Measurements from ENCODE around the gene MCIDAS. TPM values are rescaled to one million over a fixed set of nuclear protein-coding genes. Genes with fewer than 3 reads are reported as not detected.

The MCIDAS gene
- total and polyA plus RNA-seq, 2 of the 8 experiments (the other 6 are each of a cell fraction or from before 2014, with no cell fraction given), result 0.15 TPM; not detected in 1

DNA sequence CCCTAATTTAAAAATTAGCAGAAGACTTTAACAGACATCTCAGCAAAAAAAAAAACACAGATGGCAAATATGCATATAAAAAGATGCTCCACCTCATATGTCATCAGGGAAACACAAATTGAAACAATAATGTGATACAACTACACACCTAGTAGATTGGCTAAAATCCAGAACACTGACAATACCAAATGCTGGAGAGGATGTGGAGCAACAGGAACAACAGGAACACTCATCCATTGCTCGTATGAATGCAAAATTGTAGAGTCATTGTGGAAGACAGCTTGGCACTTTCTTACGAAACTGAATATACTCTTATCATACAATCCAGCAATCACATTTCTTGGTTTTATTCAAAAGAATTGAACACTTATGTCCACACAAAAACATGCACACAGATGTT is 22.1 kb downstream of the MCIDAS start:
- Histone ChIP-seq H3K79me2 (ENCODE audit: control insufficient read depth in 1 of 2, insufficient read depth in 2 of 2, low read length in 2 of 2) (no peaks in the 10 kb centered on the region), H3K23ac (ENCODE audit: insufficient read length) (no peak overlapping the region), H3K27me3 (replicated peaks in 1 of 4; ENCODE audit: control insufficient read depth in 3 of 4, extremely low read depth in 1 of 4, insufficient read depth in 3 of 4, low read length in 3 of 4) (no peaks in the 10 kb centered on the region), H2BK5ac (ENCODE audit: low read depth, low read length) (no peak overlapping the region), H2BK15ac (ENCODE audit: low read length) (no peak overlapping the region), H4K8ac (ENCODE audit: extremely low read depth, insufficient read depth, low read length) (no peak overlapping the region), H3K14ac (ENCODE audit: insufficient read length) (no peak overlapping the region), H2AFZ (ENCODE audit: low read length) (no peak overlapping the region), H3K4me2 (ENCODE audit: insufficient read depth in 1 of 2, low read depth in 2 of 2, low read length in 2 of 2) (no peak overlapping the region), H3K18ac (ENCODE audit: extremely low read depth, low read length) (no peak overlapping the region), H3K56ac (replicated peaks; ENCODE audit: insufficient read length, low read depth, low read length) (no peak overlapping the region), H2BK20ac (ENCODE audit: low read length) (no peak overlapping the region), H3K36me3 (ENCODE audit: control insufficient read depth in 2 of 4, insufficient read depth in 4 of 4, low read length in 3 of 4) (no peaks in the 10 kb centered on the region), H3K4ac (replicated peaks; ENCODE audit: insufficient read length, low read depth, low read length) (no peak overlapping the region), H2BK12ac (ENCODE audit: low read depth, low read length) (no peak overlapping the region), H2AK5ac (ENCODE audit: low read depth, low read length) (no peak overlapping the region), H3K4me1 (replicated peaks in 1 of 4; ENCODE audit: control insufficient read depth in 3 of 4, insufficient read depth in 4 of 4, low read length in 3 of 4) (no peaks in the 10 kb centered on the region), H3K27ac (ENCODE audit: low read depth, low read length) (no peak overlapping the region), H3K9ac (replicated peaks in 1 of 4; ENCODE audit: extremely low read depth in 1 of 4, low read depth in 3 of 4, low read length in 3 of 4) (no peak overlapping the region), H4K5ac (ENCODE audit: insufficient read length, low read depth, low read length) (no peak overlapping the region), H4K91ac (replicated peaks; ENCODE audit: insufficient read length, low read length) (no peak overlapping the region), H3K79me1 (ENCODE audit: low read depth, low read length) (no peaks in the 10 kb centered on the region), H3K23me2 (ENCODE audit: low read depth, low read length) (no peaks in the 10 kb centered on the region), H4K20me1 (replicated peaks in 1 of 2; ENCODE audit: control insufficient read depth in 1 of 2, insufficient read depth in 2 of 2, low read length in 2 of 2) (no peaks in the 10 kb centered on the region), H3K4me3 (ENCODE audit: extremely low read depth in 1 of 4, insufficient read depth in 2 of 4, low read depth in 3 of 4, low read length in 4 of 4) (no peak overlapping the region), H2BK120ac (replicated peaks; ENCODE audit: low read depth, low read length) (no peak overlapping the region), H3K9me3 (ENCODE audit: insufficient read depth in 2 of 2, low read depth in 1 of 2, low read length in 1 of 2) (no peaks in the 10 kb centered on the region)
- WGBS, 2 experiments (ENCODE audit: extremely low coverage in 1 of 2, insufficient coverage in 1 of 2, insufficient read length in 1 of 2, insufficient replicate concordance in 2 of 2, low coverage in 1 of 2, low lambda C conversion rate in 2 of 2, missing lambda C conversion rate in 1 of 2), result 91% methylated on average over 2 of the region's 2 CpGs; no CpG with 5 or more reads in 1 of the 2 experiments
- FAIRE-seq (no peak), DNase-seq (ENCODE audit: low read depth in 1 of 2, low spot score in 2 of 2) (no peak)
- ChIA-PET POLR2A (ENCODE audit: partially characterized antibody) (no interaction called here), CTCF (ENCODE audit: partially characterized antibody) (no interaction called here)
- TF ChIP-seq, protein P1, sequence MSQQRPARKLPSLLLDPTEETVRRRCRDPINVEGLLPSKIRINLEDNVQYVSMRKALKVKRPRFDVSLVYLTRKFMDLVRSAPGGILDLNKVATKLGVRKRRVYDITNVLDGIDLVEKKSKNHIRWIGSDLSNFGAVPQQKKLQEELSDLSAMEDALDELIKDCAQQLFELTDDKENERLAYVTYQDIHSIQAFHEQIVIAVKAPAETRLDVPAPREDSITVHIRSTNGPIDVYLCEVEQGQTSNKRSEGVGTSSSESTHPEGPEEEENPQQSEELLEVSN (IDR thresholded peaks at IDR 0.05), result no peak
- TF ChIP-seq POLR2A (IDR thresholded peaks at IDR 0.05; ENCODE audit: control extremely low read depth in 1 of 2, low read depth in 2 of 2, low read length in 2 of 2) (no peak), BCL11A (IDR thresholded peaks at IDR 0.05; ENCODE audit: low read depth in 2 of 2, low read length in 2 of 2) (no peak), TBP (IDR thresholded peaks at IDR 0.05; ENCODE audit: low read depth, low read length) (no peak), RAD21 (IDR thresholded peaks at IDR 0.05 in 1 of 2, conservative IDR thresholded peaks at IDR 0.05 in 1 of 2; ENCODE audit: low read depth in 2 of 2, low read length in 2 of 2) (no peak)

Data from H1 (cell line).